NCI-H748 (cell line): ENCODE measurements around the gene PEAK1.

Experiments
- DNase-seq: peaks from one replicate; lab custom pipeline; 2025; ENCODE audit not compliant: unreplicated experiment; lab: John Stamatoyannopoulos, UW

Gene PEAK1

DNA sequence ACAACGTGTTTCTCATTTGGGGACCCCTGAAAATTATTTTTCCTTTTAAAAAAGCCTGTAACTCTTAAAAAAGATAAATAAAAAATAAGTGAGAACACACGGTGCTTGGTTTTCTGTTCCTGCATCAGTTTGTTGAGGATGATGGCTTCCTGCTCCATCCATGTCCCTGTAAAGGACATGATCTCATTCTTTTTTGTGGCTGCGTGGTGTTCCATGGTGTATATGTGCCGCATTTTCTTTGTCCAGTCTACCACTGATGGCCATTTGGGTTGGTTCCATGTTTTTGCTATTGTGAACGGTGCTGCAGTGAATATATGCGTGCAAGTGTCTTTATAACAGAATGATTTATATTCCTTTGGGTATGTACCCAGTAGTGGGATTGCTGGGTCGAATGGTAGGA is 351.3 kb downstream of the PEAK1 start:
- no peak for DNase-seq

DNA sequence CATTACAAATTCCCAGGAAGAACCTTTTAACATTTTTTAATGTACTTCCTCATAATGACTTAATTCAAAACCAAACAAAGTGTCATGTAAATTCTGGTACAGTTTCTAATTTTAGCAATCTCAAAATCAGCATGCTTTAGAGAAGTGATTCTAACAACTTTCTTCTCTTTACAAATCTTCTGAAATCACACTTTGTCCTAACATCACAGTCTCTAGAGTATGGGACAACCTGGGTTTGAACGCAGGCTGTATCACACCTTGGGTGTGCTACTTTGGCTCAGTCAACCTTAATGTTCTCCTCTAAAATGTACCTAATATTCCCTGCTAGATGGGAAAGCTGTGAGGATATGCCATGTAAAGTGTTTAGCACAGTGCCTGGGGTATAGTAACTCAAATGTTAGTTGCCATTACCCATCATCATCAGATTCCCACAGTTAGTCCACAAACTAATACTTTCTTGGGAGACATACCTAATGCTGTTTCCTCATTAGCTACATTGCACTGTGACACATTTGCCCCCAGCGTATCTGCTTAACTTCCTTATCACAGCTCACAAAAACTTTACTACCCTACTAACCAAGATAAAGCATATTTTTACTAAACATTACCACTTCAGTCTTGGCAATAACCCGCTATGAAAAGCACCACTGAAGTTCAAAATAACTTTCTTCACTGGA is 352.1 kb downstream of the PEAK1 start:
- DNase-seq, result no peak

DNA sequence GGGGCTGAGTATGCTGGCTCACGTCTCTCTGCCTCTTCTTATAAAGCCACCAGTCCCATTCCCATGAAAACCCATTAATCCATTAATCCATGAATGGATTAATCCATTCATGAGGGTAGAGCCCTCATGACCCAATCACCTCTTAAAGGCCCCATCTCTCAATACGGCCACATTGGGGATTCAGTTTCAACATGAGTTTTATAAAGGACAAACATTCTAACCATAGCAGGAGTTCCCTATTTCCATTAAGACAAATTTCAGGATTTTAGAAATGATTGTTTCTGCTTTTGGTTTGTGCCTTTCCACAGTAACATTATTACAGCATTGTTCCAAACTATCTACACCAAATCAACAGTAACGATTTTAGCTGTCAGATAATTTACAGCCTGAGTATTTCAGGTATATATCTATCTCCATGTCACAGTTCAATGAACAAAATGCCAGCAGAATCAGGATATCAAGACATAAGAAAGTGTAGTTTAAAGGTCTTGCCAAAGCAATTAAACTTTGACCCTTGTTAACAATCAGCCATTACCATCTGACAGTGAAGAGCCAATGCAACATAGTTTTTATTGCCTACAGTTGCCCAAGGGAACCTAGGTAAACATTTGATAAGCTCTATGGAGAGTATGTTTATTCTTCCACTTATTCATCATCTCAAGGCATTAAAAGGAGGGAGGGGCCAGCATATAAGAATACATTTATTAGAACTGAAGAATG is 352.8 kb downstream of the PEAK1 start:
- peak; percentile 14 for DNase-seq

DNA sequence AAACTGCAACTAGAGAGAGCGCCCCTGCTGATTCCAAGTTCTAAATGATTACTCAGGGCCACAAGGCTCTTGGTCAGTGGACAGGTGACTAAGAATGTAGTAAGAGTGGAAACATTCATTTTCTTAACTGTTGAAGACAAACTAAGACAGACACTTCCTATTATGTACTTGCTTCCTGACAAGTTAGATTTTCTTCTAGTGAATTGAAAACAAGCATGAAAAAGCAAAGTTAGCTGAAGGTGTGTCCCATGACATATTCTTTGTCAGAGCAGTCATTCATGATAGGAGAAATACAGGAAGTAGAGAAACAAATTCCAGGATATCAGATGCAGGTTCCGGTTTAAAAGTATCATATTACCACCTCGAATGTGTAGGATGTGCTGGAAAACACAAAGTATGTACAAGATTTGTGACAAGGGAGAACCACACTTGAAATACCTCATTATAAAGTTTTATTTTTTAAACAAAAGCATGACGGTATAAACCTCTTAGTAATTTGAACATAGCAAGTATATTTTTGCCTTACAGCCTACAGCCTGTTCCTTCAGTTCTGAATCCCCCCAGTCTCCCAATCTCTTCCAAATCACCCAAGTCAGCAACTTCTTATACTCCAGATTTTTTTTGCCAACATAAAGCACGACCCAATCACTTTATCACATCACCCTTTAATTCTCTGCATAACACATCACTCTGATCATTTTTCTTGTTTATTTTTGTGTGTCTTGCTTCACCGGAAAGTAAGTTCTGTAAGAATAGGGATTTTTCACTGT is 355.2 kb downstream of the PEAK1 start:
- no peak for DNase-seq

DNA sequence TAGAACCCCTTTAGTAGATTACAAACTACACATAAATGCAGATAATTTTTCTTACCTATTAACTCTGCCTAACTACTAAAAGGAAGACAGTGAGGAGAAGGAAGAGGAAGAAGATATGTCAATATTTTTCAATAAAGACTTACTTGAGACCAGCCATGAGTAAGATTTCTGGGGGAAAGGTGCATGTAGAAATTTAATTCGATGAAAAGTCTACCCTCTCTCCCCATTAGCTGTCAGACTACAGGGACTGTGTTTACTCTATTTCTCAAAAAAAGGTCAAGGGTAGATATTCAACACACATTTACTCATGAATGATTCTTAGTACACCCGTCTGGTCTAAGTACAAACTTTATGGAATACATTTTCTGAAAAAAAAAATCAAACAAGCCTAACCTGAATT is 355.8 kb downstream of the PEAK1 start:
- no peak for DNase-seq

DNA sequence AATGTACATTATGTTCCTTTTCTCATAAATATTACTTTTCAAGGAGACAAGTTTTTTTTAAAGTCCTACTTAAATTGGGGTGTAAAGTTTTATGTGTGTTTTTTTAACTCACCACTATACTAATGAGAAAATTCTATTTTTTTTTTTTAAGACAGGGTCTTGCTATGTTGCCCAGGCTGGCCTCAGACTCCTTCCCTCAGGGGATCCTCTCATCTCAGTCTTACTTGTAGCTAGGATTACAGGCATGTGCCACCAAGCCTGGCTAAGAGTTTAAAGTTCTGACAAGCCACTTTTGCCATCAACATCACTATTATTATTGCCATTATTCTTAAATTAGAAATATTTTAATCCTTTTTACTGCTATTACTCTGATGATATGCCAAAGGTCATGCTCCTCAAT is 356.7 kb downstream of the PEAK1 start:
- DNase-seq, result no peak

DNA sequence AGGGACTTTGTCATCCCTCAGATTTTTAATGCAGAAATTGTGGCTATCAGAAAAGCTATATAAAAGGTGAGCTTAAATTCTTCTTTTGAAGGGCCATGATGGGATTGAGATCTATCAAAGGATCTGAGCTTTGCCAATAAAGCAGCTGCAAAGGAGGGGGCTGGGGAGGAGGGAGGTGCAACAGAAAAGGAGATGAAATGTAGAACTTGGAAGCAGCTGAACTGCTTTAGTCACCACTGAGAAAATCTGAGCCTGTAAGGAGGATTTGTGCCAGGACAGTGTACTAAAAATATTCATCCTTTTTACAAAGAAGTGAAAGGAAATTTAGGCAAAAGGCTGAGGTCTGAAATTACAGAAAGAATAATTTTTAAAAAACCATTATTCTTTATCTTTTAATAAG is 359.4 kb downstream of the PEAK1 start:
- no peak for DNase-seq

DNA sequence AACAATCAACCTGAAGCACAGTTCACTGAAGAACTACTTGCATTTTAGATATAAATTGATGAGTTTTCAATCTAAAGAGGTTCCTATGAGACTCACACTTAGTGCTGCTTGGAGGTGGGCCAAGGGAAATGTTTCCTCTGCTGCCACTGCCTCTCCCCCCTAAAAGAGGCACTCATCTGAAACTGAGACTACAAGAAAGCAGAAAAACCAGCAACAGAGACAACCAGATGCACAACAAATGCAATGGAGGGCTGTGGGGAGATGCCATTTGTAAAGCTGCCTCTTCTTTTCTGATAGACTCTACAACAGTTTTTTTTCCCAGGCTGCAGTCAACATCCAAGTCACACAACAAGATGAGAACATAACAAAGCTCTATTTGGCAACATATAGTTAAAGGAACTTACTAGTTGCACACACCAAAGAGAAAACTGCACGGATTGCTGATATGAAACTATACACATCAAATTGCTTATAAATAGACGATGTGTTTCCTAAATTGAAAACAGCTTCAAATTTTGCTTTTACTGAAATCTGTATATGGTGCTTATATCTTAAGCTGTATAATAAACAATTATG is 360.0 kb downstream of the PEAK1 start:
- no peak for DNase-seq

DNA sequence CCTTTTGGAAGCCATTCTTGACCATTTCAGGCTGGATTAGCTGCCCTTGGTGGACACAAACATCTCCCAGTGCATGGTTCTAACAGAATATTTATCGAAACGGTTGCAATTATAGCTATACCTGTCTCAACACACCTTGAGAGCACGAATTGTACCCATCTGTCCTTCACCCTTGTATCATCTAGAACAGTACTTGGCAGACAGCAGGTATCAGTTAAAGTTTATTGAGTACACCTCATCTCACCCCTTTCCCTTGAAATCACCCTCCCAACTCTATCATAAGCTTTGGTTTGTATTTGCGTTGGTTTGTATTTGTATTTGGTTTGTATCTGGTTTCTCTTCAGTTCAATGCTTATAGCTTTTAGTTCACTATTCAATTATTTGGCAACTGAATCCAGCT is 361.4 kb downstream of the PEAK1 start:
- DNase-seq, result no peak

DNA sequence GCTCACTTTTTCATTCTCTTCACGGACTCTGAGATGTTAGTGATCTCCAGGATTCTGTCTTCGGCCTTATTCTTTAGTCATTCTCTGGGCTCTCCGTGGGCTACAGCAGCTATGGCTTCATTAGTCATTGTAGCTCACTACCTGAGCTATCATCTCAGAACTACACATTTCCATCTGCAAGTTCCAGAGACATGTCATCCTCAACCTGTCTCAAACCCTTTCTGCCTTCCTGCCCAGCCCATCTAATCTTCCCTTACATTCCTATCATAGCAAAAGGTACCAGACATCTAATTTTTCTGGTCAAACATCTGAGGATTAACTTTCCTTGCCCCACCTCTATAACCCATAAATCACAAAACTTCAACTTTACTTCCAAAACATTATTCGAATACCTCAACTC is 362.2 kb downstream of the PEAK1 start:
- no peak for DNase-seq

DNA sequence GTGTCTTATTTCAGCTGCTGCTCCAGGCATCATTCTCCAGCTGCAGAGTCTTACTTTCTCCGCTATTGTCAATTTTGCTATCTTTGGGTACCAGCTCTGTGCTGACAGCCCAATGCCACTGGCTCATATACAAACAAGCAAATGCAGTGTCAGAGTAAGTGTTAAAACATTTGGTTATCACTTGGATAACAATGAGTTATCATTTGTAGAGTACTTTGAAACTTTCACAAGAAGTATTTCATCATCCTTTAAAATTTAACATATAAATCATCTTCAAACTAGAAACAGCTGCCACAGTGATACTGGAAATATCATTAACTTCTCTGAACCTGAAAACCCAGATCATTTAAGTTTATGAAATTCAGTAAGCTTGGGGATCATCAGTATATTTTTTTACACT is 362.8 kb downstream of the PEAK1 start:
- no peak for DNase-seq

DNA sequence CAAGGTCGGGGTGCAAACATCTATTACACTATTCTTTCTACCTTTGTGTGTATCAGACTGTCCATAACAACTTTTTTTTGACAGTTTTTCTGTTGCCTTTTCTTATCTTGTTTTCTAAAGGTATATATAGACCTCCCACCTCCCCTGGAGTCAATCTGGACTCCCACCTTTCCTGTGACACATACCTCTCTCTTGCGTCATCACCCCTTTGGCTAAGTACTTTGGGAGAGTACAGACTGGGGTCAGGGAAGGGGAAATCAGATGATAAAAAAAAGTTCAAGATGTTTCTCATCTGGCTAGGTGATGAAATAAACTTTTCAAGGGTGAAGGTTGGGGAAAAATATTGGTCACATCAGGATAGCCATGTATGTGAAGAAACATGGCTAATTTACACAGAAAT is 366.2 kb downstream of the PEAK1 start:
- DNase-seq, result no peak

DNA sequence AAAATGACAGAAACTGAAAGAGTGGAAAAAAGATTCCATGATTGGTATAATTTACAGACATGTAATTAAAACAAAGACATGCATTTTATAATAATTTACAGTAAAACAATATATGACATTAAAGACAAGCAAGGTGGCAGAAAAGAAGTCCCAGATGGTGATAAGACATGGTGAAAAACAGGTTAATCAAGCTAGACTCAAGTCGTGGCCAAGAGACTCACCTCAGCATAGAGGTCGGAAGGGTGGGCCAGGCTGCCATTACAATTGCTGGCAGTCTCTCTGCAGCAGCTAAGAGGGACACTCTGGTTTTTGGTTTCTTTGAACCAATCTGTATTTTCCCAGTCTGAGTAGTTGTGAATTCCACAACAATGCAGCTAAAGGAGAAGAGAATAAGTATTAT is 367.3 kb downstream of the PEAK1 start:
- no peak for DNase-seq
